ENCODE data around the gene PCK1. TPM values are rescaled to one million over a fixed set of nuclear protein-coding genes. Genes with fewer than 3 reads are reported as not detected.

PCK1 gene
- polyA plus RNA-seq, 3 donors = not detected

GRCh38 chr20:57529160-57529585, 31.7 kb upstream of the PCK1 start:
- Histone ChIP-seq H4K20me1 (ENCODE audit: insufficient read depth, low read length) (no peaks in the 10 kb centered on the region), H3K9me3 (replicated peaks in 1 of 2; ENCODE audit: control insufficient read depth in 1 of 2, insufficient read depth in 1 of 2, low read length in 2 of 2) (no peaks in the 10 kb centered on the region), H3K9ac (ENCODE audit: insufficient read depth, low read length, poor library complexity, severe bottlenecking) (no peak overlapping the region), H3K4me2 (replicated peaks; ENCODE audit: extremely low read depth, low read length, poor library complexity, severe bottlenecking) (no peak overlapping the region), H3K79me2 (ENCODE audit: insufficient read depth, low read length) (no peaks in the 10 kb centered on the region), H2AFZ (ENCODE audit: insufficient read depth, low read depth, low read length, poor library complexity, severe bottlenecking) (no peak overlapping the region), H3K36me3 (replicated peaks in 1 of 2; ENCODE audit: control insufficient read depth in 1 of 2, insufficient read depth in 2 of 2, low read length in 2 of 2) (no peaks in the 10 kb centered on the region), H3K4me1 (ENCODE audit: control insufficient read depth in 1 of 2, insufficient read depth in 2 of 2, low read length in 2 of 2) (no peaks in the 10 kb centered on the region), H3K27ac (ENCODE audit: low read depth in 1 of 2, low read length in 2 of 2) (no peak overlapping the region), H3K27me3 (ENCODE audit: control insufficient read depth in 2 of 2, insufficient read depth in 2 of 2, low read length in 2 of 2) (peaks cover 2% of the 10 kb centered on the region in 2 donors), H3K4me3 (replicated peaks in 1 of 3; ENCODE audit: low read depth in 2 of 3, low read length in 3 of 3) (no peak overlapping the region)
- Mint-ChIP-seq H3K36me3 (no peaks in the 10 kb centered on the region), H3K9me3 (peaks cover 0 to 3% (median 0%) of the 10 kb centered on the region in 7 donors), H3K27me3 (ENCODE audit: low read depth in 3 of 3) (peaks cover 3 to 19% (median 18%) of the 10 kb centered on the region in 3 donors), H3K27ac (no peak overlapping the region), H3K4me3 (no peak overlapping the region), H3K4me1 (no peaks in the 10 kb centered on the region)
- TF ChIP-seq, protein P1, sequence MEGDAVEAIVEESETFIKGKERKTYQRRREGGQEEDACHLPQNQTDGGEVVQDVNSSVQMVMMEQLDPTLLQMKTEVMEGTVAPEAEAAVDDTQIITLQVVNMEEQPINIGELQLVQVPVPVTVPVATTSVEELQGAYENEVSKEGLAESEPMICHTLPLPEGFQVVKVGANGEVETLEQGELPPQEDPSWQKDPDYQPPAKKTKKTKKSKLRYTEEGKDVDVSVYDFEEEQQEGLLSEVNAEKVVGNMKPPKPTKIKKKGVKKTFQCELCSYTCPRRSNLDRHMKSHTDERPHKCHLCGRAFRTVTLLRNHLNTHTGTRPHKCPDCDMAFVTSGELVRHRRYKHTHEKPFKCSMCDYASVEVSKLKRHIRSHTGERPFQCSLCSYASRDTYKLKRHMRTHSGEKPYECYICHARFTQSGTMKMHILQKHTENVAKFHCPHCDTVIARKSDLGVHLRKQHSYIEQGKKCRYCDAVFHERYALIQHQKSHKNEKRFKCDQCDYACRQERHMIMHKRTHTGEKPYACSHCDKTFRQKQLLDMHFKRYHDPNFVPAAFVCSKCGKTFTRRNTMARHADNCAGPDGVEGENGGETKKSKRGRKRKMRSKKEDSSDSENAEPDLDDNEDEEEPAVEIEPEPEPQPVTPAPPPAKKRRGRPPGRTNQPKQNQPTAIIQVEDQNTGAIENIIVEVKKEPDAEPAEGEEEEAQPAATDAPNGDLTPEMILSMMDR (IDR thresholded peaks at IDR 0.05) = no peak
- no peak for DNase-seq
- WGBS (ENCODE audit: insufficient coverage) = 94% methylated on average over 6 of the region's 8 CpGs
- intact Hi-C loops (cut with micrococcal nuclease) = no loop called here

DNA sequence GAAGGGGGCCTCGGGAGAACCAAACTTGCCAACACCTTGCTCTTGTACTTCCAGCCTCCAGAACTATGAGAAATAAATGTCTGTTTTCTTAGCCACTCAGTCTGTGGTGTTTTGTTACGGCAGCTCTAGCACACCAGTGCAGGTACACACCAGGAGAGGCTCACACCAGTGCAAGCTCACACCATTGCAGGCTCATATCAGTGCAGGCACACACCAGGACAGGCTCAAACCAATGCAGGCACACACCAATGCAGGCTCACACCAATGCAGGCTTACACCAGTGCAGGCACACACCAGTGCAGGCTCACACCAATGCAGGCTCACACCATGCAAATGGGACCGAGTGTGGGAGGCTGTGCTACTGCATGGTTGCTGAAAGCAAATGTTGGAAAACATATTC, 31.1 kb upstream of the PCK1 start:
- 80% methylated on average over 1 of the region's 3 CpGs for WGBS (ENCODE audit: insufficient coverage)
- no peaks in the 10 kb centered on the region for H3K4me1 ChIP-seq (ENCODE audit: control insufficient read depth in 1 of 2, insufficient read depth in 2 of 2, low read length in 2 of 2)
- intact Hi-C loops (cut with micrococcal nuclease) = no loop called here
- H3K36me3 ChIP-seq (replicated peaks in 1 of 2; ENCODE audit: control insufficient read depth in 1 of 2, insufficient read depth in 2 of 2, low read length in 2 of 2) = no peaks in the 10 kb centered on the region
- peaks cover 3 to 19% (median 18%) of the 10 kb centered on the region in 3 donors for H3K27me3 Mint-ChIP-seq (ENCODE audit: low read depth in 3 of 3)
- H3K9me3 ChIP-seq (replicated peaks in 1 of 2; ENCODE audit: control insufficient read depth in 1 of 2, insufficient read depth in 1 of 2, low read length in 2 of 2) = no peaks in the 10 kb centered on the region
- no peaks in the 10 kb centered on the region for H3K79me2 ChIP-seq (ENCODE audit: insufficient read depth, low read length)
- H3K27ac Mint-ChIP-seq = no peak overlapping the region
- no peaks in the 10 kb centered on the region for H3K4me1 Mint-ChIP-seq
- DNase-seq = no peak
- no peaks in the 10 kb centered on the region for H4K20me1 ChIP-seq (ENCODE audit: insufficient read depth, low read length)
- H3K27me3 ChIP-seq (ENCODE audit: control insufficient read depth in 2 of 2, insufficient read depth in 2 of 2, low read length in 2 of 2) = peaks cover 2% of the 10 kb centered on the region in 2 donors
- H3K4me2 ChIP-seq (replicated peaks; ENCODE audit: extremely low read depth, low read length, poor library complexity, severe bottlenecking) = no peak overlapping the region
- no peak overlapping the region for H2AFZ ChIP-seq (ENCODE audit: insufficient read depth, low read depth, low read length, poor library complexity, severe bottlenecking)
- no peak overlapping the region for H3K4me3 Mint-ChIP-seq
- peaks cover 0 to 3% (median 0%) of the 10 kb centered on the region in 7 donors for H3K9me3 Mint-ChIP-seq
- TF ChIP-seq, protein P1 (IDR thresholded peaks at IDR 0.05) = no peak
- no peak overlapping the region for H3K27ac ChIP-seq (ENCODE audit: low read depth in 1 of 2, low read length in 2 of 2)
- no peak overlapping the region for H3K9ac ChIP-seq (ENCODE audit: insufficient read depth, low read length, poor library complexity, severe bottlenecking)
- no peak overlapping the region for H3K4me3 ChIP-seq (replicated peaks in 1 of 3; ENCODE audit: low read depth in 2 of 3, low read length in 3 of 3)
- no peaks in the 10 kb centered on the region for H3K36me3 Mint-ChIP-seq

Measured in CD14-positive monocyte (primary cell).